ENCODE data around the gene HIRA. TPM values are rescaled to one million over a fixed set of nuclear protein-coding genes. Genes with fewer than 3 reads are reported as not detected.

Gene HIRA
- polyA plus RNA-seq, 2 of the 4 experiments (the other 2 are of a cell fraction), result 12.3 to 16.6 TPM

DNA sequence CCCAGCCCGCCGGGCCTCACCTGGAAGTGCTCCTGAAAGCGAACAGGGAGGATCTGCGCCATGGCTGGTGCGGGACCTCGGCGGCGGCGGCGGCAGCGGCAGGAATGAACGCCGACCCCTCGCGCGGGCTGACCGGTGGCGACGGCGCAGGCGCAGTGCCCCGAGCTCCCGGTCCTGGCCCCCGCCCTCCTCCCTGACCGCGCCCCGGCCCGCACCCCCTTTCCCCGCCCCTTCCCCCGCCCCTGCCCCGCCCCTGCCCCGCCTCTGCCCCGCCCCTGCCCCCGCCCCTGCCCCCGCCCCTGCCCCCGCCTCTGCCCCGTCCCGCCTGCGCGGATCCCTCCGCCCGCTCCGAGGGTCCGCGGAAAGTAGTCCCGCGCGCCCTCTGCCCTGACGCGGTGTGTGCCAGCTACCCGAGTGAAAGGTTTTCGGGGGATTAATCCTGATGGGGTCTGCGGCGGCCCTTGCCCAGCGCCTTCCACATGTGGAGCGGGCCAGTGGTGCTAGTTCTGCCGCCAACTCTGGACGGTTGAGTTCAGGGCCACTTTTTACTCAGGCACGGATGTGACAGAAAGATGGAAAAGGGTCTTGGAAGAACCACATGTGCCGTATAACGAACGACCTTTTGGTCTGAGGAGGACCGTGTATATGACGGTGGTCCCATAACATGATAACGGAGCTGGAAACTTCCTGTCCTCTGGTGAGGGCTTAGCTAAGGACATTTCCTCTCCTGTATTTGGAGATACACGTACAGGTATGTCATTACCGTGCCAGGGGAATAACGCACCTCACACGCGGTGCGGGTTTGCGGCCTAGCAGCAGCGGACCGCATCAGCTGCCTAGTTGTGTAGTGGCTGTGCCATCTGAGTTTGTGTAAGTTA, 139.7 kb downstream of the HIRA start, which contains the start of gene CLTCL1 (continued):
- TF ChIP-seq, protein P1, sequence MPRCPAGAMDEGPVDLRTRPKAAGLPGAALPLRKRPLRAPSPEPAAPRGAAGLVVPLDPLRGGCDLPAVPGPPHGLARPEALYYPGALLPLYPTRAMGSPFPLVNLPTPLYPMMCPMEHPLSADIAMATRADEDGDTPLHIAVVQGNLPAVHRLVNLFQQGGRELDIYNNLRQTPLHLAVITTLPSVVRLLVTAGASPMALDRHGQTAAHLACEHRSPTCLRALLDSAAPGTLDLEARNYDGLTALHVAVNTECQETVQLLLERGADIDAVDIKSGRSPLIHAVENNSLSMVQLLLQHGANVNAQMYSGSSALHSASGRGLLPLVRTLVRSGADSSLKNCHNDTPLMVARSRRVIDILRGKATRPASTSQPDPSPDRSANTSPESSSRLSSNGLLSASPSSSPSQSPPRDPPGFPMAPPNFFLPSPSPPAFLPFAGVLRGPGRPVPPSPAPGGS (IDR thresholded peaks at IDR 0.05), result 0 out of 3 replicates have a peak, but pooled peaks have one; percentile 41

DNA sequence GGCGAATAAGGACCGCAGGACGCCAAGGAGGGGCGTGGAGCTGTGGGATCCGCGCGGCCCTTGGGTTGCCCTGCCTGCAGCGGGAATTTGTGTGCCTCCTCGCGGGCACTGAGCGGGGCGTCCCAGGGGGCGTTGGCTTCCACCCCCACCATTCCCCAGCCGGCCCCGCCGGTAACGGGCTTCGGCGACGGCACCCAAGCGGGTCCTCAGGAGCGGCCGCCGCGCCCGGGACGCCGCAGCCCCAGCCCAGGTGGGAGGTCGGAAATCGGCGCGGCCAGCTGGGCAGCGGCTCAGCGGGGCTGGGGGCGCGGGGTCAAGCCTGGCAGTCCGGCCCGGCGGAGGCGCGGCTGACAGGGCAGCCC, 140.3 kb downstream of the HIRA start:
- no peak for DNase-seq (ENCODE audit: low read depth in 1 of 2, low spot score in 1 of 2)
- H3K9me3 ChIP-seq, result no peaks in the 10 kb centered on the region
- peak overlapping the region; percentile 94 to 99 for H3K27ac ChIP-seq
- CTCF ChIA-PET, result interaction anchor here (1.5 kb wide), 1 partner anchor 9 kb away, joined by 4 read pairs; no protein-coding TSS in a partner anchor
- peaks cover 52% of the 10 kb centered on the region for H3K4me1 ChIP-seq
- whole genome bisulfite sequencing (ENCODE audit: missing lambda C conversion rate), result 0% methylated on average over 3 of the region's 41 CpGs
- peak overlapping the region; percentile 99 for H3K4me3 ChIP-seq
- POLR2A ChIA-PET, result interaction anchor here (1.1 kb wide), 2 partner anchors 17 to 19 kb away, joined by 3 to 6 read pairs; no protein-coding TSS in a partner anchor
- H3K4me2 ChIP-seq, result peak overlapping the region; percentile 80
- no peak for FAIRE-seq
- peak; percentile 49 to 66 for ATAC-seq
- TF ChIP-seq PHF8 (IDR thresholded peaks at IDR 0.05; ENCODE audit: borderline replicate concordance, low read depth) (peak; percentile 43; the same call in 1 of the 2 replicates), ZFP36 (IDR thresholded peaks at IDR 0.05; ENCODE audit: borderline replicate concordance, partially characterized antibody) (no peak)

DNA sequence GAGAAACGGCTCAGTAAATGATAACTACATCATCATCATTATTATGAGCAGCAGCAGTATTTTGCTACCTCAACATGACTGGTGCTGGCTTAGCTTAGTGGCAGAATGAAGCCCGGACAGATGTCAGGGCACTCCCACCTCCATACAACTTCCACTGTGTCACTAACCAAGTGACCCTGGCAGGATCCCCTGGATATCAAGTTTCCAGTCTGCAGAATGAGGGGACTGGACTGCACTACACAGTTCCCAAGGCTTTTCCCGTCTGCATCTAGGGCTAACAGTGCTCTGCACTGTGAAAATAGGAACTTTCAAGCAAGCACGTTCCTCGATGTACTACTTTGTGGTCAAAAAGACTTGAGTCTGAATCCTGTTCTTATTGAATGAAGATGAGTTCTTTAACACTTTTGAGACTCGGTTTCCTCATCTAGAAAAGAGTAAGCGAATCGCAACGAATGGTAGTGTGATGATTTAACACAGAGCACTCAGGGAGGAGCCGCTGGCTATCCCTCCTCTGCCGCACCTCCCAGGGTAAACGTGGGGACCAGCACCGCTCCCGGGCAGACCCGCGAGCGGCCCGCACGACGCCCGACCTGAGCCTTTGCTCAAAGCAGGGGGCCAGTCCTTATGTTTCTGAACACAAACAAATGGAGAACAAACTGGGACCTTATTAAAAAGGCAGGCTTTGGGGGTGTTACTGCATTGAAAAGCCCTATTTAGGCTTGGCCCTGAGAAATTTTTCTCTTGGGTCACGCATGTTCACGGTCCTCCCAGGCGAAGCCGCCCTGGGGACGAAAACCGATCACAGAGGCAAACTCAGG, 140.9 kb downstream of the HIRA start:
- no peak for TF ChIP-seq POLR2AphosphoS2 (conservative IDR thresholded peaks at IDR 0.05; ENCODE audit: low read length)
- no peak for TF ChIP-seq MAZ (IDR thresholded peaks at IDR 0.05; ENCODE audit: borderline replicate concordance, low read depth, low read length)
- TF ChIP-seq, protein P2, sequence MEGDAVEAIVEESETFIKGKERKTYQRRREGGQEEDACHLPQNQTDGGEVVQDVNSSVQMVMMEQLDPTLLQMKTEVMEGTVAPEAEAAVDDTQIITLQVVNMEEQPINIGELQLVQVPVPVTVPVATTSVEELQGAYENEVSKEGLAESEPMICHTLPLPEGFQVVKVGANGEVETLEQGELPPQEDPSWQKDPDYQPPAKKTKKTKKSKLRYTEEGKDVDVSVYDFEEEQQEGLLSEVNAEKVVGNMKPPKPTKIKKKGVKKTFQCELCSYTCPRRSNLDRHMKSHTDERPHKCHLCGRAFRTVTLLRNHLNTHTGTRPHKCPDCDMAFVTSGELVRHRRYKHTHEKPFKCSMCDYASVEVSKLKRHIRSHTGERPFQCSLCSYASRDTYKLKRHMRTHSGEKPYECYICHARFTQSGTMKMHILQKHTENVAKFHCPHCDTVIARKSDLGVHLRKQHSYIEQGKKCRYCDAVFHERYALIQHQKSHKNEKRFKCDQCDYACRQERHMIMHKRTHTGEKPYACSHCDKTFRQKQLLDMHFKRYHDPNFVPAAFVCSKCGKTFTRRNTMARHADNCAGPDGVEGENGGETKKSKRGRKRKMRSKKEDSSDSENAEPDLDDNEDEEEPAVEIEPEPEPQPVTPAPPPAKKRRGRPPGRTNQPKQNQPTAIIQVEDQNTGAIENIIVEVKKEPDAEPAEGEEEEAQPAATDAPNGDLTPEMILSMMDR (IDR thresholded peaks at IDR 0.05), result no peak
- no peak for TF ChIP-seq CHD2 (IDR thresholded peaks at IDR 0.05; ENCODE audit: low read length, partially characterized antibody)
- peak overlapping the region; percentile 99 for H3K4me3 ChIP-seq
- WGBS (ENCODE audit: missing lambda C conversion rate), result 33% methylated on average over 22 of the region's 27 CpGs
- peaks cover 58% of the 10 kb centered on the region for H3K4me1 ChIP-seq
- H3K4me2 ChIP-seq, result peak overlapping the region; percentile 80
- H3K27ac ChIP-seq, result peak overlapping the region; percentile 94 to 99
- FAIRE-seq, result no peak
- no peak for DNase-seq (ENCODE audit: low read depth in 1 of 2, low spot score in 1 of 2)
- ChIA-PET CTCF (interaction anchor here (1.5 kb wide), 1 partner anchor 9 kb away, joined by 4 read pairs; no protein-coding TSS in a partner anchor), POLR2A (interaction anchor here (1.1 kb wide), 1 partner anchor 19 kb away, joined by 3 read pairs; no protein-coding TSS in a partner anchor)
- peak in 1 of 2 experiments; percentile 24; a peak in 2 of 6 replicates for ATAC-seq
- H3K9me3 ChIP-seq, result no peaks in the 10 kb centered on the region

DNA sequence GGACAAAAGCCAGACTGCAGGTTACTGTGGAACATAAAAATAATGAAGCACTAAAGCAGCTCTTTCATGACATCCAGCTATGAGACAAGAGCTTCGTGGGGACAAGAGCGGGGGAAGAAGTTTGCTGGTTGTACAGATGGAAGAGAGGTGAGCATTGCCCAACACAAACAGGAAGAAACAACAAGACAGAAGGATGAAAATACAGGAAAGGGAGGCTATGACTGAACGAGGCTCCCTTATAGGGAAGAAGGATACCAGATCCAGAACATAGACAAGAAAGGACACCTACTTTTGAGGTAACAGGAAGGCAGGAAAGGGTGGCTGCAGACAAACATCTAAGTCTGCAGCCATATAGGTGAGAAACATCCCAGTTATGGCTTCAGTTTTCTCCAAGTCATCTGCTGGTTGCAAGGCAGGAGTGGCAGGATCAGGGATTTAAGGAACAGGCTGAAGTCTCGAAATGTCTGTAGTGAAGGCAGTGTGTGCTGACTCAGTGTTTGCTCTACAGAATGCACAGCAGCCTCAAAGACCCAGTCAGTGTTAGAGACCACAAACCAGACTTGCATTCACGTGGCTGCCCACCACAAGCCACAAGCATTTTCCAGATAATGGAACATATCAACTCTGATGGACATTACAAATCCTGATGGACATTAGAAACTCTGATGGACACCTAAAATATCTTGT, 141.9 kb downstream of the HIRA start:
- DNase-seq (ENCODE audit: low read depth in 1 of 2, low spot score in 1 of 2), result no peak
- 53% methylated on average over 5 of the region's 5 CpGs for WGBS (ENCODE audit: missing lambda C conversion rate)
- Histone ChIP-seq H3K4me2 (peak overlapping the region; percentile 80), H3K9me3 (no peaks in the 10 kb centered on the region), H3K27ac (peak overlapping the region; percentile 94 to 99), H3K4me3 (peak overlapping the region; percentile 99), H3K4me1 (peaks cover 64% of the 10 kb centered on the region)
- no peak for FAIRE-seq
- ChIA-PET POLR2A (no interaction called here), CTCF (interaction anchor here (0.7 kb wide), 1 partner anchor 11 kb away, joined by 3 read pairs; no protein-coding TSS in a partner anchor)
- TF ChIP-seq MAFK (IDR thresholded peaks at IDR 0.05; ENCODE audit: partially characterized antibody) (peak; percentile 65), PHF8 (IDR thresholded peaks at IDR 0.05; ENCODE audit: borderline replicate concordance, low read depth) (no peak)
- peak in 1 of 2 experiments; percentile 31; a peak in 2 of 6 replicates for ATAC-seq

Data from A549 (cell line).